ENCODE measurements around the gene ATP13A3.

ATP13A3 gene

GRCh38 chr3:194492001-194492400 lies 5.2 kb upstream of the ATP13A3 start:
- H3K27me3 ChIP-seq (ENCODE audit: low read depth, low read length): no peaks in the 10 kb centered on the region
- no peak overlapping the region for H3K9ac ChIP-seq (ENCODE audit: low read length)
- H3K9me3 ChIP-seq (ENCODE audit: insufficient read depth, low read length): no peaks in the 10 kb centered on the region
- TF ChIP-seq CTCF (IDR thresholded peaks at IDR 0.05; ENCODE audit: low read depth, low read length) (no peak), EZH2phosphoT487 (IDR thresholded peaks at IDR 0.05; ENCODE audit: low read depth) (no peak)
- peak overlapping the region; percentile 35 for H3K4me3 ChIP-seq (ENCODE audit: low read length)
- no peaks in the 10 kb centered on the region for H3K79me2 ChIP-seq (ENCODE audit: low read length)
- H3K4me1 ChIP-seq (ENCODE audit: low read length): peaks cover 71% of the 10 kb centered on the region
- peak overlapping the region; percentile 62 for H3K4me2 ChIP-seq (ENCODE audit: low read length)
- peaks cover 5% of the 10 kb centered on the region for H3K36me3 ChIP-seq (replicated peaks; ENCODE audit: low read depth, low read length)
- H2AFZ ChIP-seq (ENCODE audit: low read depth, low read length): no peak overlapping the region
- H3K27ac ChIP-seq (ENCODE audit: low read length): peak overlapping the region; percentile 49
- H4K20me1 ChIP-seq (ENCODE audit: insufficient read depth, low read length): no peaks in the 10 kb centered on the region

GRCh38 chr3:194489736-194490612 lies 3.2 kb upstream of the ATP13A3 start:
- peak overlapping the region; percentile 63 for H3K4me3 ChIP-seq (ENCODE audit: low read length)
- H3K9me3 ChIP-seq (ENCODE audit: insufficient read depth, low read length): no peaks in the 10 kb centered on the region
- no peaks in the 10 kb centered on the region for H3K27me3 ChIP-seq (ENCODE audit: low read depth, low read length)
- no peak for TF ChIP-seq EZH2phosphoT487 (IDR thresholded peaks at IDR 0.05; ENCODE audit: low read depth)
- TF ChIP-seq CTCF (IDR thresholded peaks at IDR 0.05; ENCODE audit: low read depth, low read length): no peak
- peaks cover 5% of the 10 kb centered on the region for H3K36me3 ChIP-seq (replicated peaks; ENCODE audit: low read depth, low read length)
- peak overlapping the region; percentile 75 for H3K4me2 ChIP-seq (ENCODE audit: low read length)
- H3K27ac ChIP-seq (ENCODE audit: low read length): peak overlapping the region; percentile 81
- H3K79me2 ChIP-seq (ENCODE audit: low read length): peaks cover 17% of the 10 kb centered on the region
- H3K9ac ChIP-seq (ENCODE audit: low read length): peak overlapping the region; percentile 57
- 0 out of 2 replicates have a peak overlapping the region, but pooled peaks have one; percentile 24 for H2AFZ ChIP-seq (ENCODE audit: low read depth, low read length)
- H4K20me1 ChIP-seq (ENCODE audit: insufficient read depth, low read length): peaks cover 9% of the 10 kb centered on the region
- H3K4me1 ChIP-seq (ENCODE audit: low read length): peaks cover 60% of the 10 kb centered on the region

- Histone ChIP-seq H2AFZ (ENCODE audit: low read depth, low read length) (no peak overlapping the region; the same call in 1 of the 2 replicates), H3K27me3 (ENCODE audit: low read depth, low read length) (no peaks in the 10 kb centered on the region), H3K79me2 (ENCODE audit: low read length) (peaks cover 34% of the 10 kb centered on the region), H3K27ac (ENCODE audit: low read length) (peak overlapping the region; percentile 65; the same call in 1 of the 2 replicates), H3K9me3 (ENCODE audit: insufficient read depth, low read length) (no peaks in the 10 kb centered on the region), H3K9ac (ENCODE audit: low read length) (peak overlapping the region; percentile 67), H3K4me3 (ENCODE audit: low read length) (peak overlapping the region; percentile 95), H3K36me3 (replicated peaks; ENCODE audit: low read depth, low read length) (peaks cover 13% of the 10 kb centered on the region), H4K20me1 (ENCODE audit: insufficient read depth, low read length) (peaks cover 22% of the 10 kb centered on the region), H3K4me1 (ENCODE audit: low read length) (peaks cover 63% of the 10 kb centered on the region), H3K4me2 (ENCODE audit: low read length) (peak overlapping the region; percentile 95)
- TF ChIP-seq CTCF (IDR thresholded peaks at IDR 0.05; ENCODE audit: low read depth, low read length) (no peak), EZH2phosphoT487 (IDR thresholded peaks at IDR 0.05; ENCODE audit: low read depth) (no peak)
Measured at GRCh38 chr3:194488055-194488742, 1.4 kb upstream of the ATP13A3 start.

Measured in OCI-LY3 (cell line).